Renal cortex interstitium (tissue), 11 donors: ENCODE measurements around the gene BOC. TPM values are rescaled to one million over a fixed set of nuclear protein-coding genes. Genes with fewer than 3 reads are reported as not detected.
A peak's percentile ranks its signal among the peaks of the same experiment; 100 is the strongest.

ENCODE experiments used
- DNase-seq, 11 donors: peaks; one replicate each; pipeline ENCODE4 v3.0.0-alpha.2; 2013; ENCODE audit warnings: low read depth in 9 of 11, low spot score in 4 of 11; ENCODE audit errors: extremely low read depth in 1 of 11
- polyA plus RNA-seq, 3 donors: library from polyadenylated mRNA; unstranded; fragments of 120-200 nt; gene quantifications; one replicate each; pipeline ENCODE4 v1.2.1, GENCODE V29; 2013; ENCODE audit not compliant: insufficient read length in 3 of 3

Gene BOC
- polyA plus RNA-seq, 3 donors, result 31.4 to 33.3 (median 32.8) TPM

DNA sequence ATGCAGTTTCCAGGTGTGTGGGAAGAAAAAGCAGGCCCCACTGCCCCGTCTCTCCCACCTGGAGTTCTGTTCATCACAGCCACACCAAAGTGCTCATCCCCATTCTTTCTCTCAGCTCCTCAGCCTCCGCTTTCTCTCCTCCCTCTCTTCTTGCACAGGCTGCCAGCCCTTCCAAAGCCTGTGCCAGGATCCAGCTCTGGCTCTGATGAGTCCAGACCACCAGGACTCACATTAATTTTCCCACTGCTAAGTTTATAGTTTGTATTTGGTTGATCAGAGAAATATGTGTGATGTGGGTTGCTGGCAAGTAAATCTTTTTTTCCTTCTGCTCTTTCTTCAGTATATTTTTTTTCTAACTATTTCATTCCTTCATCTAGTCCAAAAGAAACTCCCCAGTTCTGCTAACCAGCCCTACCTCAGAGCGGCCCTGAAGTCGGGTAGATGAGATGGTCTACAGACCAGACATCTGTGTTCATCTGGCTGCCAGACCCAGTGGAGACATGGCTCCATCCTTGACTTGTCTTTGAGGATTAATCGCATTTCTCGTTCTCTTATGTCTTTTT lies 49.8 kb downstream of the BOC start:
- no peak for DNase-seq

DNA sequence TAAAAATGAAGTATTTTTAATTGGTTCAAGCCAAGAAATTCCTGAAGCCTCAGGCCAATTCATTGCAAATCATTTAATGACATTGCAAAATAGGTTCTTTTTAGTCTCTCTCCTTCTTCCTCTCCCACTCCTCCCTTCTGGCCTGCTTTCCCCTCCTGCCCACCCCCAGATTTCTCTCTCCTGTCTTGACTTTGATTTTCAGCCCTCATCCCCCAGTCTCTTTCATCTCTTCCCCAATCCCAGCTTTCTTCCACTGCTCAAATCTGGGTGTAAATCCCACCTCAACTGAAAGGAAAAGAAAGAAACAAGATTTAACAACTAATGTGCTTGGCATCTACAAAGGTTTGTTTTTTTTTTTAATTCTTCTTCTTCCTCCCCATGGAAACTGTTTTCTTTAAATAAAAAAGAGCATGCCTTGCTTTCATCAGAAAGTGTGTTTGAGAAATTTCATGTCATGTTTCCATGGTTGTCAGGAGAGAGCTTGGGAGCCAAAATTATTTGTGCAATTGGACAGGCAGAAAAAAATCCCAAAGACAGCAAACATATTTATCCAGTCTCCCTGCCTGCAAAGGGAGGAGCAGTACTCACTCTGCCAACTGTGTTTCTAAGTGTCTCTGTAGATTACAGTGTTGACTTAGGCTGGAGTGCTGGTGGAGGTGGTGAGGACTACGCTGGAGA lies 50.4 kb downstream of the BOC start:
- DNase-seq, result no peak

DNA sequence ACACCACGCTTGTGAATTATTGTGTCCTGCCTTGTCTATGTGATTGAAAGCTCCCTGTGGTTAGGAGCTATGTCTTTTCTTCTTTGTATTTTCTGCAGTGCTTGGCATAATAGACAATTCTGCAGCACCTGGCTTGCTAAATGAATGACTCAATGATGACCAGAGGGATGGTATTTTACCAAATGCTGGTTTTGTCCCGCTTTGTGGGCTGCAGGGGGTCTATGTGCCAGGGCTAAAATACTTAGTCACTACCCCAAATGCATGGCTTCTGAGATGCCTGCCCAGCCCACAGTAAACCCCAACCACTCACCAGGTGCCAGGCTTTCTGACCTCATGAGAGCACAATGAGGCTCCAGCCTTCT lies 50.9 kb downstream of the BOC start:
- DNase-seq, result no peak

DNA sequence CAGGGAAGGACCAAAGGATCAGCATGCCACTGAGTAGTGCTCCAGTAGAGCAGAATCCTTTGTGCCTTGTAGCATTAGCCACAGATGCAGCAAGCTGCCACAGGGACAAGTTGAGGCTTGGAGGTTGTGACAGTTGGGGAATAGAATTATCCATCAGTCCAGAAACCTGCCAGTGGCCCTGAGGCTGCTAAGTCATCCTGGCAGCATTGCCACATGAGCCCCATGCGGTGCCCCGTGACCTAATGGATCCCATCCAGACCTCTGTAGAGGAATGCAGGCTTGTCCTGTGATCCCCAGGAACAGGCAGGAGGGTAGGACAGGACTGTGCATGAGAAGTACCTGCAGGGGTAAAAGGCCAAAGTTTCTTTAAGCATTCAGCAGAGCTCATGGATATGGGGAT lies 51.7 kb downstream of the BOC start:
- no peak for DNase-seq

DNA sequence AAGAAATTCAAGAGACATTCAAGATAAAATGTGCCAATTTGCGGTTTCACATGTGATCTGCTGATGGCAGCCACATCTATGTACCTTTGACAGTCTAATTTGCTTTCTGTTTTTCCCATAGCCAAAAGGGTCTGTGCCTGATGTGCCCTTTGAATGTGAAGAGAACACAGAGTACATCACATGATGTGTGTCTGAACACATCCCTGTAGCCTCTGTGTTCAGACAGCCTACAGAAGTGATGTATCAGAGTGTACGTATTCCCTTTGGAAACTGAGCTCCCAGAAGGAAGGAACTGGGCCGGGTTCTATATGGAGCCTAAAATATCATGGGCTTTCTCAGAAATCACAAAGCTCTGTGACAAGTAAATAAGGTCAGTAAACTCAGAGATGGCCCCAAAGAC lies 52.4 kb downstream of the BOC start:
- DNase-seq, result no peak

DNA sequence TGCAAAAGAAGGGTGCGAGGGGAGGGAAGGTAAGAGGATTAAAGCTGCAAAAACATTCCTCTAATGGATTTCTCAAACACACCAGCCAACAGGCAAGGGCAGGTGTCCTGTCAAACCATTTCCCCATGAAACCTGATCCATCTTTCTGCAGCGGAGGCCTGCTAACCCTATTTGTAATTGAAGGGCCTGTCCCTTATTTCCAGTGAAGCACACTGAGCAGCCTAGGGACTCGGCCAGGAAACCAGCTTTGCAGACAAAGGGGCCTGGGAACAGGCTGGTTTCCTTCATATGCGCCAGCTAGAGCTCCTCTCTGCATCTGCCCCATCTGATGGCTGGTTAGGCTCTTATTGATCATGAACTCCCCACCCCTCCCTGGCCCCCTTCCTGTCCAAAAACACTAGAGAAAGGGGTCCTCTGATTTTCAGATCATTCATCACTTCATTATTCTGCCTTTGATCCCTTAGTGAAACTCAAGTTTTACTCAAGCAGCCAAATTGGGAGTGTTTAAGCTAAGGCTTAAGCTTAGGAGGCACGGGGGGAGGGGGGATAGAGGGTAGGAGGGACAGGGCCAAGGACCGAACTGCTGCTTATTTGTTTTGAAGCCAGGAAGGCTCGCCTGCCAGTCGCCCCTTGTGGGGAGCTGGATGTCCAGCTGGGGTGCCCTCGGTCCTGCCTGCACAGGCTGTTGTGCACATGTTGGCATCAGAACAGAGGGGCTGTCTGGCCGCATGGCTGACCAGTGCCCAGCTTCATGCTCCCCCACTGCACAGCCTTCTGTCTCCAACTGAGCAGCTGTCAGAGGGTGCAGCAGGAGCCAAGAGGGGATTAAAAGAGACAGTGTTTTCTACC lies 53.1 kb downstream of the BOC start:
- DNase-seq, result no peak

DNA sequence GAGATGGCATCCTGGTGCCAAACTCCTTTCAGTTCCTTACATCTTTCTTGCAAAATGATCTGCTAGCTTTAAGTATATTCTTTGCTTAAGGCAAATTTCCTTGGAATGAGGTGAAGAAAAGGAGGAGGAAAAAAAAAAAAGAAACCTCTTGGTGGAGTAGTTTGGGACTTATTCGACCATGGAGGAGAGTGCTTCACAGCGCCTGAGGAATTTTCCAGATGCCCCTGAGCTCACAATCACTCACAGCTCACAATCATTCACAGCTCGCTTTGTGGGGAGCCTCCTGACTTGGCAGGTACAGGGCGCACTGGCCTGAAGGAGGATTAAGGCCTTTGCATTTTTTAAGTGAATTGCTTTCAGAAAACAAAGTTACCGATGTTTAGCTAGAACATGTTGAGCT lies 53.9 kb downstream of the BOC start:
- peak in 1 of 11 donors; percentile 67 for DNase-seq

DNA sequence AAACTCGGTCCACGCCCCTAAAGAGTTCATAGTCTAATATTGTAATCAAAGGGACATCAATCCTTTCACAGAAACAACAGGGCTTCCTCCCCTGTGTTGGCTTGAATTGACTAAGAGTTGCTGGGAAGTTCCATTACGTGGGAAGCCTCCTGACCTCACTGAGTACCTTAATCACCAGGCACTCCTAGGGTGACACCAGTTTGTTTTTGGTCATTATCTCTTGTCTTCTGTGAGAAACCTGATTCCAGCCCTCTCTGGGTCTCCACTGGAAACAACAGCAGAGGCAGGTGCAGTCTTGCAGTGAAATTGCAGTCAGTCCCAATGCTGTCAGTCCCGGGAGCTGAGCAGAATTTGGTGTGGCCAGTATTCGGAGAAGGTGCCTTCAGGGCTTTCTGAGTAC lies 55.4 kb downstream of the BOC start:
- DNase-seq, result no peak

DNA sequence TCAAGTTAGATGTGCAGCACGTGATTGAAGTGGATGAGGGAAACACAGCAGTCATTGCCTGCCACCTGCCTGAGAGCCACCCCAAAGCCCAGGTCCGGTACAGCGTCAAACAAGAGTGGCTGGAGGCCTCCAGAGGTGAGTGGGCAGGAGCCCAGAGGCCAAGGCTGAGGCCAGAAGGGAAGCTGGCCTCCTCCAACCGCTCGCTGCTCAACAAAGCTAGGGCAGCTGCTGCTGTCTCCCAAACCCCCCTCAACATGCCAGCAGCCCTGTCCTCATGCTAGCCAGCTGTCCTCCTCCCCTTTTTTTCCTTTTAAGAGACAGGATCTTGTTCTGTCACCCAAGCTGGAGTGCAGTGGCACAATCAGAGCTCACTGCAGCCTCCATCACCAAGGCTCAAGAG lies 57.0 kb downstream of the BOC start:
- DNase-seq, result no peak

DNA sequence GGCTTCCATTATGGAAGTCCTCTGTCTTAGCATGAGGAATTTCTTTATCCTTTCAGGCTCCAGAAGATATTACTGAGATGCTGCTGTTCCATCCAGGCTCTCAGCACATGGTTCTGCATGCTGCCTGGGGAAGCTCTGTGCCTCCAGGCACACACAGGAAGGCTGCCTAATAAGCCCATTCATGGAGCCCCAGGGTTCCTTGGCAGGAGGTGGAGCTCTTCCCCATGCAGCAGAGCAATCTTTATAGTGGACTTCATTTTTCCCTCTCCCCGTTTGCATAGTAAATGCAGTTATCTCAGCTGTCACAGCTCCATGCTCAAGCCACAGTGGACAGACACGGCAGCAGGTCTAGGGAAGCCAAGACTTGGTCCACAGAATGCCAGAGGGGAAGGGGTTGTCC lies 57.6 kb downstream of the BOC start:
- no peak for DNase-seq

DNA sequence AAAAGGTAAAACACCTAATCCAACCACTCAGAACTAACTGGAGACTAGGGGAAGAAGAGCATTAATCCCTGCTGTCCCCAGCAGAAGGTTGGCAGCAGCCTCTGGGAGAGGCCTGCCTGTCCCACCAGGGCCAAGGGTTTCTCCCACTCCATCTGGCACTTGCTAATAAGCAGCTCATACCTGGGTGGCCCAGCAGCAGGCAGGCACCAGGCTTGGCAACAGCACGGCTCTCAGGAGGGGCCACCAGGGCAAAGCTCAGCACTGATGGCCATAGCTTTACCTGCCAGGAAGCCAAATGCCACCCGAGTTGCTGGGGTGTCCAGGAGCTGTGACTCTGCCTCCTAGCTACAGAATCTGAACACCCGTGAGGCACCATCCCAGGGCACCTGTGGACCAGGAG lies 58.3 kb downstream of the BOC start:
- DNase-seq, result no peak

DNA sequence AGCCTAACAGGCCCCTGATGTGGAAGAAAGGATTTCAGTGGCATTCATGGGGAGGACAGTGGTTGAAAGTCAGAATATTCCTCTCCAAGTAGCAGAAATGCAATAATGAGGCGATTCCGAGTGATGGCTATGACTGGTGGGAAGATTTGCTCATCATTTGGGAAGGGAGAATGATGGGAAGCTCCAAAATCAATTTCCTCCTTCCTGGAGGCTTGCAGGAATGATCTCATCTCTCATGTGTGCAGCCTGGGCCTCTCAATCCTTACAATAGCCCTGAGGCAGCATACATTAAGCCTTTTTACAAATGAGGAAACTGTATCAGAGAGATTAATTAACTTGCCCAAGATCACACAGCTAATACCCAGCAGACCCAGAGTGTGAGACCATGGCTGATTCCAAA lies 58.7 kb downstream of the BOC start:
- DNase-seq, result no peak

DNA sequence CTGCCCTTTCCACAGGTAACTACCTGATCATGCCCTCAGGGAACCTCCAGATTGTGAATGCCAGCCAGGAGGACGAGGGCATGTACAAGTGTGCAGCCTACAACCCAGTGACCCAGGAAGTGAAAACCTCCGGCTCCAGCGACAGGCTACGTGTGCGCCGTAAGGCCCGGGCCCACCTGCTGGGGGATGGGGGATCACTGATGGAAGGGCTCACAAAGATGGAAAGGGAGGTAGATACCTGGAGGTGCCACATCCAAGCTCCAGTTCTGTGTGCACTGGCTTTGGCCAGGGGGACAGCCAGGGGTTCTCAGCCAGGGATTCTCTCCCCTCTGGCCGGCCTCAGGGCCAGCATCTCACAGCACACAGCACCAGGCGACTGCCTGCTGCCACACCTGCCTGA lies 59.4 kb downstream of the BOC start:
- no peak for DNase-seq

DNA sequence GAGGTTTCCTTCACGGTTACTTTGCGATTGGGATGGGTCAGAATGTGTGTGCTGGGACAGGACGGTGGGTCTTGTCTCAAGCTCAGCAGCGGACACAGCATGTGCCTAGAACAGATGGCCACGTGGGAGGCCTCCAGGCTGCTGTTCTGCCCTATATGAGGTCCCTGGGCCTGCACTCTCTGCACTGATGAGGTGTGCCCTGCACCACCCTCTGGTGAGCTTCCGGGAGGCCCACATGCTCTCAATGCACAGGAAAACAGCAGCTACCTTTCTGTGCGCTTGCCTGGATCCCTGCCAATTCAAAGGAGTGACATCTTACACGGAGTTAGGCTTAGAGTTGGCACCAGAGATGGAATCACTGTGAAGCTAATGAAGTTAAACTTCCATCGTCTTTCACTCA lies 59.8 kb downstream of the BOC start:
- DNase-seq, result no peak

DNA sequence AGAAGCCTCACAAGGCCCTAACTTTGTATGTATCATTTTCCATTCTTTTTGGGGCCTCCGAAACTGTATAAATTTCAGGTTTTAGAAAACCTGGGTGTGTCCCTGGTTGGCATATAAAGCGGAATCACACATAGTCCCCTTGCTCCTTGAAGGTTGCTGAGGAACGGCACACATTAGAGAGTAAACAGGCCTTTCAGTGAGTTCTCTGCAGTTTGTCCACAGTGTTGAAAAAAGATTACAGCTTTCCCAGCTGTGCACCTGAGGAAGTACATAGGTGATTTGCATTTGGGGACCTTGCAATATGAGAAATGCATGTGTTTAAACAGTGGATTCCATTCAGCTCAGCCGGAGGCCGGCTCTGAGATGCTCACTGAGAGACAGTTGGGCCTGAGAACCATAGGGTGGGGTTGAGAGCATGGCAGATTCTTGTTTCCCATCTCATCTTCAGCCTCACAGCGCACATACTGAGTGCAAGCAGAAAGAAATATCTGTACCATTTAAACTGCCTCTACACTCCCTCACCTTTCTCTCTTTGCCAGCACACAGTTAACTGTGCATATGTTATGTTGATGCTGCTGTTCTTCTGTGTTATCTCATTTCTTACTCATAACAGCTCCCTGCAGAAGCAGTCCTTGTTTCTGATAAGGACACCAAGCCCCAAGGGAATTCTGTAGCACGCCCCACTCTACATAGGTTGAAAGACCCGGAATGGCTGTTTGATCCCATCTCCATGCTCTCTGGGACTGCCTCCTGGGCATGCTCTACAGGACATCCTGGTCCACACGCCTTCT lies 60.4 kb downstream of the BOC start:
- no peak for DNase-seq

DNA sequence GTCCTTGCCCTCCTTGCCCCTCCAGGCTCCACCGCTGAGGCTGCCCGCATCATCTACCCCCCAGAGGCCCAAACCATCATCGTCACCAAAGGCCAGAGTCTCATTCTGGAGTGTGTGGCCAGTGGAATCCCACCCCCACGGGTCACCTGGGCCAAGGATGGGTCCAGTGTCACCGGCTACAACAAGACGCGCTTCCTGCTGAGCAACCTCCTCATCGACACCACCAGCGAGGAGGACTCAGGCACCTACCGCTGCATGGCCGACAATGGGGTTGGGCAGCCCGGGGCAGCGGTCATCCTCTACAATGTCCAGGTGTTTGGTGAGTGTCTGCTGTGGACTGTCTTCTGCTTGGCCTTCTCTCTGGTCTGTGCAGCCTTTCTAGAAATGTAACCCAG lies 61.0 kb downstream of the BOC start:
- DNase-seq, result no peak

DNA sequence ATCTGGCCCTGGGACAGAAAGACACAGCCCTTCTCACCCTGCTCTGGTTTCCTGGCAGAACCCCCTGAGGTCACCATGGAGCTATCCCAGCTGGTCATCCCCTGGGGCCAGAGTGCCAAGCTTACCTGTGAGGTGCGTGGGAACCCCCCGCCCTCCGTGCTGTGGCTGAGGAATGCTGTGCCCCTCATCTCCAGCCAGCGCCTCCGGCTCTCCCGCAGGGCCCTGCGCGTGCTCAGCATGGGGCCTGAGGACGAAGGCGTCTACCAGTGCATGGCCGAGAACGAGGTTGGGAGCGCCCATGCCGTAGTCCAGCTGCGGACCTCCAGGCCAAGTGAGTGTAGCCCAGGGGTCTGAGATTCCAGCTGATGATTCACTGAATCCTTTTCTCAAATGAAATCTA lies 61.7 kb downstream of the BOC start:
- no peak for DNase-seq

DNA sequence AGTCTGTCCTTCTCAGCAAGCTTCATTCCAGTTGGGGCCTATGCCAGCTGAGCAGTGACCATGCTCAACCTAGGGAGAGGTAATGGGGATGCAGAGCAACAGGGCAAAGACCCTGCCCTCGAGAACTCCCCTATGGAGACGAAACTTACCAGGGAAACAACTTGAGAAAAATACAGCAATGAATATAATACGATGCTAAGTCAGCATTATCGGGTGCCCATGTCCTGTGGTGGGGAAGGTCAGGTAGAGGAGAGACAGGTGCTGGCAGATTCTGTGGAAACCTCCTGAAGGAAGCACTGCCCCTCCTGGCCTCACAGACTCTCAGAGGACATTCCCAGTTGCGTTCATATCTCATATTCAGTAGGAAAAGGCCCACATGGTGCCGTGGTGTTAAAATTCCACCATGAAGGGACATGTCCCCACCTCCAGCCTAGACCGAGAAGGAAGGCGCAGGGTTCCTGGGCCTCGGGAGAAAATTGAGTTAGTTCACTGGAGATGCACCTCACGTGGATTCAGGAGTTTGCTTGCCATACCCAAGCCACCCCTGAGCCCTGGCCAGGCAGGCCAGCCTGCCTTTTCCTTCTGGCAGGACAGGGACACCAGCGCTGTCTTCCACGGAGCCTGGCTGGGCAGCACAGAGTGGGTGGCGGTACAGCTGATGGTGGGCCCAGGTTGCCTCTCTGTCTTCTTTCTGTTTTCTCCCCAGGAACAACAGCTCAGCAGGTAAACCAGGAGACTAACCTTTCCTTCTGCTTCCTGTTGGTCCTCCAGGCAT lies 62.4 kb downstream of the BOC start:
- DNase-seq, result no peak
